Astrocyte of the spinal cord (primary cell): ENCODE data around the gene SQSTM1.

ENCODE experiments used
- DNase-seq: peaks from one replicate; pipeline ENCODE4 v3.0.0; 2011; ENCODE audit warnings: low read depth, low spot score
- H3K4me3 ChIP-seq: 2 replicates; pipeline ENCODE4 v1.5.1; 2011; ENCODE audit warnings: low read depth, mild to moderate bottlenecking, low read length, moderate library complexity
- in situ Hi-C: cut with HindIII; loops from 2 replicates; pipeline ENCODE4 v1.10.0; 2017; ENCODE audit warnings: low sequenced_read_pairs
- TF ChIP-seq, protein P1 (sequence below): IDR thresholded peaks from 2 replicates; pipeline ENCODE4 v1.5.1; 2012; ENCODE audit warnings: low read depth, mild to moderate bottlenecking, low read length, inconsistent platforms

Gene SQSTM1

DNA sequence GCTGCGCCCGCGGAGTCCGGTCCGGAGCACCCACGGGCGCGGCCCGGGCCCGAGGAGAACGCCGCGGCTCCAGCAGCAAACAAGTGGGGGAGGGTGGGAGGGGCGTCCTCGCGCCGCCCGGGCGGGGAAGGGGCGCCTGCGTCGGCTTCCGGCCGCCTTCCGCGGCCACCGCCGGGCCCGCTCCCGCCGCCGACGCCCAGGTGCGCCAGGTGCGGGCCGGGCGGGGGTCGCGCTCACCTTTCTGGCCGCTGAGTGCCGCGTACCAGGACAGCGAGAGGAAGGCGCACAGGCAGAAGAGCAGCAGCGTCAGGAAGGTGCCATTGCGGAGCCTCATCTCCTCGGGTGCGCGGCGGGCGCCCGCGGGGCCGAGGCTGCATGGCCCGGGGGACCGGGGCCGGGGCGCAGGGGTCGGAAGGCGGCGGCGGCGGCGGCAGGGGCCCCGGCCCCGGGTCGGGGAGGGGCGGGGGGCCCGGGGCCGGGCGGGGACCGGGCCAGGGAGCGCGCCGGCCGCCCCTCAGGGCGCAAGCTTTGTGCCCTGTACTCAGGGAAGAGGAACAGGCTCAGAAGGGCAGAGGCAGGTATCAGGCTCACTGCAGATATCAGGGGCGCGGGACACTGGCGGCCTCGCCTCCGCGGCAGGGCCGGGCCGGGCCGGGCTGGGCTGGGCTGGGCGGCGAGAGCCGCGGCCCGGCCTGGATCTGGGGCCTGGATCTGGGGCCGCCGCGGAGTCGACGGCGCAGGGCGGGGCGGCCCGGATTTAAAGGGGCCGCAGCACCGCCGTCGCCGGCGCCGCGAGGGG, 14.3 kb upstream of the SQSTM1 start, which contains the start of gene MGAT4B:
Gene MGAT4B (minus strand): TSS at position 617 of the 799 bp plus-strand sequence. CDS start 283 bp downstream, at position 334.
- peak within 1 kb of the TSS; percentile 61 for H3K4me3 ChIP-seq
- TF ChIP-seq, protein P1, sequence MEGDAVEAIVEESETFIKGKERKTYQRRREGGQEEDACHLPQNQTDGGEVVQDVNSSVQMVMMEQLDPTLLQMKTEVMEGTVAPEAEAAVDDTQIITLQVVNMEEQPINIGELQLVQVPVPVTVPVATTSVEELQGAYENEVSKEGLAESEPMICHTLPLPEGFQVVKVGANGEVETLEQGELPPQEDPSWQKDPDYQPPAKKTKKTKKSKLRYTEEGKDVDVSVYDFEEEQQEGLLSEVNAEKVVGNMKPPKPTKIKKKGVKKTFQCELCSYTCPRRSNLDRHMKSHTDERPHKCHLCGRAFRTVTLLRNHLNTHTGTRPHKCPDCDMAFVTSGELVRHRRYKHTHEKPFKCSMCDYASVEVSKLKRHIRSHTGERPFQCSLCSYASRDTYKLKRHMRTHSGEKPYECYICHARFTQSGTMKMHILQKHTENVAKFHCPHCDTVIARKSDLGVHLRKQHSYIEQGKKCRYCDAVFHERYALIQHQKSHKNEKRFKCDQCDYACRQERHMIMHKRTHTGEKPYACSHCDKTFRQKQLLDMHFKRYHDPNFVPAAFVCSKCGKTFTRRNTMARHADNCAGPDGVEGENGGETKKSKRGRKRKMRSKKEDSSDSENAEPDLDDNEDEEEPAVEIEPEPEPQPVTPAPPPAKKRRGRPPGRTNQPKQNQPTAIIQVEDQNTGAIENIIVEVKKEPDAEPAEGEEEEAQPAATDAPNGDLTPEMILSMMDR = no peak
- in situ Hi-C loops = no loop called here
- DNase-seq = peak; percentile 73

DNA sequence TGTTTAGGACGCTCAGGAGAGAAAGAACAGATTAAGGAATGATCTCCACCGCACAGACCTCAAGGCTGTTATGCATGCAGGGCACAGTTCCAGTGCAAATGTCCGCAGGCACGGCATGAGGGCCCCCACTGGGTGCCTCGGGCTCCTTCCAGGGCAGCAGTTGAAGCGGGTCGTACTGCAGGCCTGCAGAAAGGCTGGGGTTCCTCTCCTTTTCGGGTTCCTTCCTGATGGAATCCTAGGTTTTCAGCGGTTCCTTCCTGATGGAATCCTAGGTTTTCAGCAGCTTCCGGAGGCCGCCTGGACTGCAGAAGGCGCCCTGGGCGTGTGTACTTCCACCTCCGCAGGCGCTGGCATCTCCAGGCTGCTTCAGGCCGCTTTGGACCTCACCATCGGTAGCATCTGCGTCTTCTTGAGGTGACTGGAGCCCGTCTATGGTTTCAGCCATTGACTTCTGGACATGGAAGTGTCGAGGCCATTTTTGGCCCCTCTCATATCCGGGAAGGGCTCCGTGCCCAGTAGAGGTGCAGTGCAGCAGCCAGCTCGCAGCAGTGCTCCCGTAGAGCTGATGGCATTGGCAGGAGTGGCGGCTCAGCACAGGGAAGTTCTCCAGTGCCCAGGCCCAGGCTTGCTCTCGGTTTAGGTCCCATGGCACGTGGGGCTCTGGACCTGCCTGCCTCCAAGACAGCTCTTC, 8.4 kb upstream of the SQSTM1 start:
- in situ Hi-C loops = no loop called here
- no peak for DNase-seq
- TF ChIP-seq, protein P1 = no peak
- H3K4me3 ChIP-seq = no peak overlapping the region

DNA sequence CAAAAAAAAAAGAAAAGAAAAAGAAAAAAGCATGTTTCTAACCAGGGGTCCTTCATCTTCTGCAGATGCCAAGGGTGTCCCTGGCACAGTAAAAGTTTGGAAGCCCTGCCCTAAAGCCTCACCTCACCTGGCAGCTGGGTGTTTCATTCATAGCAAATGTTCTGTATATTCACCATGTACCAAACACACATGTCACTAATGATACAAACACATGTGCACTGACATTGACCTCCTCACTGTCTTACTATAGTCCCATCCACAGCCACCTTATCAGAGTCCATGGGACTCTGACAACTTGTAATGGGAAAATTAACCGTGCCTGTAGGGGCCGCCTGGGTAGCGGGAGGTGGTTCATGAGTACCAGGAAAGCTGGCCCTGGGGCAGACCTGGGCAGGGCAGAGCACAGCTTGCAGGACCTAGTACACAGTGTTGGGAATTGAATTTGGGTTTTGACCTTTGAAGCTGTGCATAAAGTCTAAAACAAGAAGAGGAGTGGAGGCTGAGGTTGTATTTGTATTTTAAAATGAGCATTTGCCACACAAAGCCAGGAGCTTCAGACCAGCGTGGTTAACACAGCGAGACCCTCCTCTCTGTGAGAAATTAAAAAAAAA, 7.6 kb upstream of the SQSTM1 start:
- in situ Hi-C loops = no loop called here
- TF ChIP-seq, protein P1 = no peak
- H3K4me3 ChIP-seq = no peak overlapping the region
- no peak for DNase-seq

DNA sequence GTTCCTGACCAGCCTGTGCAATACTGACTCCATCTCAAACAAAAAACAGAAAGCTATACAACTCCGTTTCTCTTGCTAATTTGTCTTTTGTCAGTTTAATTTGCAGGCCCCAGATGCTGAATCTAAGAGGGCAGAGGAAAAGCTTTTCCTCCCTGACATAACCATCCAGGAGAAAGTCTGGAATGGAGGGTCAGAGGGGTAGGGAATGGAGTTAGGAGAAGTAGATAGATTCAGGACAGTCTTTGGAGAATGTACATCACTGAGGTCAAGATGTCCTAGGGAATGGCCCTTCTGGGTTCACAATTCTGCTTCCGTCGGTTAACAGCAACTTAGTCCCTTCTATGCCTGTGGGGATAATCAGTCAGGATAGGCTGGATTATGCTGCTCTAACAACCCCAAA, 6.6 kb upstream of the SQSTM1 start:
- TF ChIP-seq, protein P1 = no peak
- in situ Hi-C loops = no loop called here
- H3K4me3 ChIP-seq = no peak overlapping the region
- DNase-seq = no peak

DNA sequence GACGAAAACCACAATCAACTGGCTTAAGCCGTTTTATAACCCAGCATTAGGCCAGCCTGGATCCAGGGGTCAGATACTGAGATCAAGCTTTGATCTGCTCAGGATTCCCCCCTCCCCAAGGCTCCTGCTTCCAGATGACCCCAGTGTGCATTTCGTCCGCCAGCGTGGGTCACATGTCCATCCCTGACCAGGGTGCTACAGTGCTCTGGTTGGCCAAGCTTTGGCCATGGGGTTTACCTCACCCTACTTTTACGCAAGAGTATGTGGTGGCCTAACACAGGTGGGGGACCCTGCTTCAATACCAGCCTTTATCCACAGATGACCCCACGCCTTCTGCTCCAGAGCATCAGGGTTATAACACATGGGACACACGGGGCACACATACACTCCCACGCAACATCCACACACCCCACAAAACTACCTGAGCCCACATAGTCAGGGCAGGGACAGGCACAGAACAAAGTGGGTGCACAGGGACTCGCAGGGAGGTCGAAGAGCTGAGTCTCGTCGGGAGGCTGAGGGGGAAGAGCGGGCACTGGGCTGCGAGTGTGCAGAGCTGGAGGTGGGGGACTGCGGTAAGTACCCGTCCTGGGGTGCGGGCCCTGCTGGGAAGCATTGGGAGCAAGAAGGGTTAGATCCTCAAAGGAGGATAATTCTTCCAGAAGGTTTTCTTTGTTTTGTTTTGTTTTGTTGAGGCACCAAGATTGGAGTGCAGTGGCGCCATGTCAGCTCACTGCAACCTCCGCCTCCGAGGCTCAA, 5.0 kb upstream of the SQSTM1 start:
- H3K4me3 ChIP-seq = no peak overlapping the region
- in situ Hi-C loops = no loop called here
- DNase-seq = no peak
- TF ChIP-seq, protein P1 = no peak

DNA sequence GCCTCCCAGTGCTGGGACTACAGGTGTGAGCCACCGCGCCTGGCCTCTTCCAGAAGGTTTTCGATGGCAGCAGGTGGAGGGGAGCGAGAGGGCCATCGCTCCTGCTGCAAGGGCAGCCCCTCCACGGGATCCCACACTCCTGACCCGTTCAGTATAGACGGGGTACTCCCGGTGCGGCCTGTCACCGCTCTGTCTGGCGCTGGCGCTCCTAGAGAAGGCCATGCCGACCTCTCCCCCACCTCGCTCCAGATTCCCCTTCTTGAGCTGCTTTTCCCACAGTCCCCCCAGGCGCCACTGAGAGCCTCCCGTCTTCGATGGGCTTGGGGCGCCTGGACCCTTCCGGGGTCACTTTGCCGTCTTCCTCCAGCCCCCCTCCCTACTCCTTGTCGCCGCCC, 4.3 kb upstream of the SQSTM1 start:
- TF ChIP-seq, protein P1 = no peak
- in situ Hi-C loops = no loop called here
- peak overlapping the region; percentile 31 for H3K4me3 ChIP-seq
- no peak for DNase-seq
